Measurements from ENCODE around the gene NTSR1.

The NTSR1 gene

DNA sequence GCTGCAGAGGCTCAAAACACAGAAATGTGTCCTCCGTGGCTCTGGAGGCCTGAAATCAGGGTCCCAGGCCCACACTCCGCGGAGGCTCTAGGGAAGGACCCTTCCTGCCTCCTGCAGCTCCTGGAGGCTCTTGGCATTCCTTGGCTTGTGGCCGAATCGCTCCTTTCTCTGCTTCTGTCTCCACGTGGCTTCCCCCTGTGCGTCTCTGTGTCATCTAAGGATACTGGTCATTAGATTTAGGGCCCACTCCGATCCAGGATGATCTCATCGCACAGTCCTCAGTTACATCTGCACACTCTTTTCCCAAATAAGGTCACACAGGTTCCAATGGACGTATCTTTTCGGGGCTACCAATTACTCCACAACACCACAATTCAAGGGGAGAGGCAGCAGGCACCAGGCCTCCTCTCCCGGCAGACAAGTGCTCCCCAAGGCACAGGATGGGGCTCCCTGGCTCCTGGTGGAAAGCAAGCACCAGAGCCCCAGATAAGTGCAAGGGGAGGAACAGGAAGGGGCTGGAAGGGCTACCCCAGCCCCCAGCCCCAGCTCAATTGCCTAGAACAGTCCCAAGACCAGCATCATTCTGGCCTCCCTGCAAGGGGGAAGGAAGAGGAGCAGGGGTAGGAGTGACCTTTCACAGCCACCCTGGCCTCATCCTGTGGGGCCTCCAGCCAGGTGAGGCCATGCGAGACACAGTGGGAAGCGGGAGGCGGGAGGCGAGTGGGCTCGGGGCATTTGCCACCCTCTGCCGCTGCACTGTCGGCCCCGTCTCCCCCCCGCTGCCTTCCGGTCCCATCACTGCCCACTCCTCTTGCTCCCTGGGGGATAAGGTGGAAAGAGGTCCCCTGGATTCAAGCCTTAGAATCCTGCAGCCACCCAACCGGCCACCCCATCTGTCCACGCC is 16.3 kb downstream of the NTSR1 start:
- Histone ChIP-seq H4K5ac (ENCODE audit: low read length) (no peak overlapping the region), H3K4me1 (ENCODE audit: control insufficient read depth, low read depth, low read length) (no peaks in the 10 kb centered on the region), H2AK5ac (ENCODE audit: low read length) (no peak overlapping the region), H2BK15ac (replicated peaks; ENCODE audit: low read depth) (no peak overlapping the region), H3K18ac (ENCODE audit: low read length) (no peak overlapping the region), H3K4ac (ENCODE audit: low read depth, low read length) (no peak overlapping the region), H3K27ac (ENCODE audit: low read depth, low read length) (no peak overlapping the region), H3K23ac (ENCODE audit: low read length) (no peak overlapping the region), H3K56ac (ENCODE audit: low read length) (no peak overlapping the region), H3K79me2 (ENCODE audit: control insufficient read depth, insufficient read depth, low read length) (no peaks in the 10 kb centered on the region), H4K8ac (ENCODE audit: low read depth, low read length) (no peak overlapping the region), H3K9ac (ENCODE audit: low read length) (no peak overlapping the region), H2BK120ac (ENCODE audit: low read depth, low read length) (no peak overlapping the region), H3K27me3 (ENCODE audit: insufficient read depth, low read length, poor library complexity) (no peaks in the 10 kb centered on the region), H3K36me3 (ENCODE audit: control insufficient read depth, insufficient read depth, low read length) (no peaks in the 10 kb centered on the region), H2BK5ac (ENCODE audit: low read length) (no peak overlapping the region), H3K4me2 (ENCODE audit: low read length) (no peak overlapping the region), H3K79me1 (ENCODE audit: low read length) (no peaks in the 10 kb centered on the region), H3K4me3 (ENCODE audit: low read length) (no peak overlapping the region)
- no CpG with 5 or more reads among the region's 24 CpGs for WGBS (ENCODE audit: extremely low coverage, insufficient coverage, low lambda C conversion rate)
- DNase-seq, result no peak

DNA sequence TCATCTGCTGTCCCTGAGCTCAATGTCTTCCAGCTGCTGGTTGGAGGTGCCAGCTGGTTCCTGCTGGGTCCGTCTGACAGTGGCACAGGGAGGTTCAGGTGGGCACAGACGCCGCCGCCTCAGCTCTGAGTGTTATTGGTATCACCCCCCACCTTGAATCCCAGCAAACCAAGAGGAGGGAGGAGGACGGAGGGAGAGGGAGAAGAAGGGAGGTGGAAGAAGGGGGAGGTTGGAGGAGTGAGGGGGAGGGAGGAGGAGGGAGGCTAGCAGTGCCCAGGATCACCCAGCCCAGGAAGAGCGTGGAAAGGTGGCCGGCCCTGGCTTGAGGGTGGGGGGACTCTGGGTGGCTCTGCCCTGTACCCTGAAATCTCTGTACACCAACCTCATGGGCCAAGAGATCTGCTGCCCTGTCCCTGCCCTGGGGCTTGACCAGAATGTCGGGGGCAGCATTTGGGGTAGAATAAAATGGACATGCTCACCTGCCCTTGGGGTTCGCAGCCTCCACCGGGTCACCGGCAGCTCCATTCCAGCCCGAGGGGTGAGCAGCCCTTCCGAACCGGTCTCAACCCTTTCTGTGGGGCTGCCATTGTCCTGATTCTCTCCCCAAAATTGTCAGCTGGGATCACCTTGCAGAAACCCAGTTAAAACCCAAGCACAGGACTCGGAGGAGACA is 17.1 kb downstream of the NTSR1 start:
- no peak overlapping the region for H2BK120ac ChIP-seq (ENCODE audit: low read depth, low read length)
- no peak overlapping the region for H3K23ac ChIP-seq (ENCODE audit: low read length)
- no peak overlapping the region for H2BK15ac ChIP-seq (replicated peaks; ENCODE audit: low read depth)
- no peaks in the 10 kb centered on the region for H3K79me2 ChIP-seq (ENCODE audit: control insufficient read depth, insufficient read depth, low read length)
- H3K18ac ChIP-seq (ENCODE audit: low read length), result no peak overlapping the region
- no peak overlapping the region for H3K4me3 ChIP-seq (ENCODE audit: low read length)
- H3K27me3 ChIP-seq (ENCODE audit: insufficient read depth, low read length, poor library complexity), result no peaks in the 10 kb centered on the region
- H3K4me2 ChIP-seq (ENCODE audit: low read length), result no peak overlapping the region
- WGBS (ENCODE audit: extremely low coverage, insufficient coverage, low lambda C conversion rate), result no CpG with 5 or more reads among the region's 15 CpGs
- H3K4ac ChIP-seq (ENCODE audit: low read depth, low read length), result no peak overlapping the region
- no peak for DNase-seq
- no peaks in the 10 kb centered on the region for H3K36me3 ChIP-seq (ENCODE audit: control insufficient read depth, insufficient read depth, low read length)
- no peak overlapping the region for H3K27ac ChIP-seq (ENCODE audit: low read depth, low read length)
- H3K56ac ChIP-seq (ENCODE audit: low read length), result no peak overlapping the region
- no peak overlapping the region for H3K9ac ChIP-seq (ENCODE audit: low read length)
- no peaks in the 10 kb centered on the region for H3K79me1 ChIP-seq (ENCODE audit: low read length)
- no peak overlapping the region for H4K5ac ChIP-seq (ENCODE audit: low read length)
- no peak overlapping the region for H2AK5ac ChIP-seq (ENCODE audit: low read length)
- H4K8ac ChIP-seq (ENCODE audit: low read depth, low read length), result no peak overlapping the region
- H2BK5ac ChIP-seq (ENCODE audit: low read length), result no peak overlapping the region
- H3K4me1 ChIP-seq (ENCODE audit: control insufficient read depth, low read depth, low read length), result no peaks in the 10 kb centered on the region

DNA sequence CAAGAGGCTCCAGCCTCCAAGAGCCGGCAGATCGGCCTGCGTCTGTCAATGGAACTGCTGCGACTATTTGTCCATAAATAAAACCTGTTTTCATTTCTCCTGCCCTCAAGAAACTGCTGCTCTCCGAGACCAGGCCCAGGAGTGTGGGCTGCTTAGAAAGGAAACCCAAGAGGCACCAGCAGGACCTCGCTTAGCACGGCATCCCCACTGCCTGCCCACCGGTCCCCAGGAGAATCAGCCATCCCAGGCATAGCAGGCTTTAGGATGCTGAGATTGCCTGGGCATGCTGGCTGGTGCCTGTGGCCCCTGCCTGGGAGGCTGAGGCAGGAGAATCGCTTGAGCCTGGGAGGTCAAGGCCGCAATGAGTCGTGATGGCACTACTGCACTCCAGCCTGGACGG is 17.6 kb downstream of the NTSR1 start:
- WGBS (ENCODE audit: extremely low coverage, insufficient coverage, low lambda C conversion rate), result no CpG with 5 or more reads among the region's 12 CpGs
- H3K4me1 ChIP-seq (ENCODE audit: control insufficient read depth, low read depth, low read length), result no peaks in the 10 kb centered on the region
- H2BK120ac ChIP-seq (ENCODE audit: low read depth, low read length), result no peak overlapping the region
- DNase-seq, result no peak
- no peak overlapping the region for H3K4me2 ChIP-seq (ENCODE audit: low read length)
- no peak overlapping the region for H3K27ac ChIP-seq (ENCODE audit: low read depth, low read length)
- H3K56ac ChIP-seq (ENCODE audit: low read length), result no peak overlapping the region
- no peak overlapping the region for H3K4me3 ChIP-seq (ENCODE audit: low read length)
- no peak overlapping the region for H3K4ac ChIP-seq (ENCODE audit: low read depth, low read length)
- H3K27me3 ChIP-seq (ENCODE audit: insufficient read depth, low read length, poor library complexity), result no peaks in the 10 kb centered on the region
- H3K79me2 ChIP-seq (ENCODE audit: control insufficient read depth, insufficient read depth, low read length), result no peaks in the 10 kb centered on the region
- no peak overlapping the region for H2AK5ac ChIP-seq (ENCODE audit: low read length)
- H2BK5ac ChIP-seq (ENCODE audit: low read length), result no peak overlapping the region
- H4K5ac ChIP-seq (ENCODE audit: low read length), result no peak overlapping the region
- no peak overlapping the region for H3K18ac ChIP-seq (ENCODE audit: low read length)
- no peak overlapping the region for H2BK15ac ChIP-seq (replicated peaks; ENCODE audit: low read depth)
- H3K9ac ChIP-seq (ENCODE audit: low read length), result no peak overlapping the region
- no peak overlapping the region for H4K8ac ChIP-seq (ENCODE audit: low read depth, low read length)
- H3K79me1 ChIP-seq (ENCODE audit: low read length), result no peaks in the 10 kb centered on the region
- no peaks in the 10 kb centered on the region for H3K36me3 ChIP-seq (ENCODE audit: control insufficient read depth, insufficient read depth, low read length)
- no peak overlapping the region for H3K23ac ChIP-seq (ENCODE audit: low read length)

DNA sequence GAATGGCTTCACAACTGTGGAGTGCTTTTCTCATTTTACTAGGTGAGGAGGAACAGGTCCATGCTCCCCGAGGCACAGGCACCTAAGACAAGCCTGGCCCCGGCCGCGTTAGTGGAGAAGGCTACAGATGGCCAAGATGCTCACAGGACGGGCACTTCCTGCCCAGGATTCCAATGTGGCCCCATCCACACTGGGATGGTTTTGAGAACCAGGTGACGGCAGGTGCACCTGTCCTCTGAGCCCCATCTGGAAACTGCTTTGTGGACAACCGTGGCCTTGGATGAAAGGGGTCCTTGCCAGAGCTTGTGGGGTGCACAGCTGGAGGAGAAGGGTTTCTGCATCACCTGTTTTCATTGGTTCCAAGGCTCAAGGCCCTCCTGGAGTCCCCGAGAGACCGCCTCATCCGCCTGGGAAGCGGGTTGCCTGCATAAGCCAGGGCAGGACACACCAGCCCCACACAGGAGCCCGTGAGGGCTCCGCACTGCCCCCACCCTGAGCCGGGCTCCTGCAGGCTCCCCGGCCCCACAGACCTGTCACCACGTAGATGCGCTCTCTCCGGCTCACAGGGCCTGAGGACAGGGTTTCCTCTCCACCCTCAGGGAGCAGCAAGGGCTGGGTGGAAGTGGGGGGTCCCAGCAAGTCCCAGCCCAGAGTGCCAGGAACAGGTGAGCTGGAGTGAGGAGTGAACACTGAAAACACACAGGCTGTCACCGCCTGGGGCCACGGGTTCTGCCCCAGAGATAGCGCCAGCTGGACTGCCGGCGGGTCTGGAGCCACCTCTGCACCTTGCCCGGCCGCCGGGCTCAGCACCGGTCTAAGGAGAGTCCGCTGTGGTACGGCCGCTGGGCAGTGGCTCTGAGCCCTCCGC is 18.3 kb downstream of the NTSR1 start:
- Histone ChIP-seq H3K79me2 (ENCODE audit: control insufficient read depth, insufficient read depth, low read length) (no peaks in the 10 kb centered on the region), H4K8ac (ENCODE audit: low read depth, low read length) (no peak overlapping the region), H2AK5ac (ENCODE audit: low read length) (no peak overlapping the region), H3K27me3 (ENCODE audit: insufficient read depth, low read length, poor library complexity) (no peaks in the 10 kb centered on the region), H3K27ac (ENCODE audit: low read depth, low read length) (no peak overlapping the region), H3K79me1 (ENCODE audit: low read length) (no peaks in the 10 kb centered on the region), H3K56ac (ENCODE audit: low read length) (no peak overlapping the region), H3K36me3 (ENCODE audit: control insufficient read depth, insufficient read depth, low read length) (no peaks in the 10 kb centered on the region), H3K18ac (ENCODE audit: low read length) (no peak overlapping the region), H3K4ac (ENCODE audit: low read depth, low read length) (no peak overlapping the region), H3K4me3 (ENCODE audit: low read length) (no peak overlapping the region), H3K4me1 (ENCODE audit: control insufficient read depth, low read depth, low read length) (no peaks in the 10 kb centered on the region), H3K9ac (ENCODE audit: low read length) (no peak overlapping the region), H3K4me2 (ENCODE audit: low read length) (no peak overlapping the region), H2BK120ac (ENCODE audit: low read depth, low read length) (no peak overlapping the region), H2BK15ac (replicated peaks; ENCODE audit: low read depth) (no peak overlapping the region), H4K5ac (ENCODE audit: low read length) (no peak overlapping the region), H2BK5ac (ENCODE audit: low read length) (no peak overlapping the region), H3K23ac (ENCODE audit: low read length) (no peak overlapping the region)
- no peak for DNase-seq
- no CpG with 5 or more reads among the region's 31 CpGs for WGBS (ENCODE audit: extremely low coverage, insufficient coverage, low lambda C conversion rate)

DNA sequence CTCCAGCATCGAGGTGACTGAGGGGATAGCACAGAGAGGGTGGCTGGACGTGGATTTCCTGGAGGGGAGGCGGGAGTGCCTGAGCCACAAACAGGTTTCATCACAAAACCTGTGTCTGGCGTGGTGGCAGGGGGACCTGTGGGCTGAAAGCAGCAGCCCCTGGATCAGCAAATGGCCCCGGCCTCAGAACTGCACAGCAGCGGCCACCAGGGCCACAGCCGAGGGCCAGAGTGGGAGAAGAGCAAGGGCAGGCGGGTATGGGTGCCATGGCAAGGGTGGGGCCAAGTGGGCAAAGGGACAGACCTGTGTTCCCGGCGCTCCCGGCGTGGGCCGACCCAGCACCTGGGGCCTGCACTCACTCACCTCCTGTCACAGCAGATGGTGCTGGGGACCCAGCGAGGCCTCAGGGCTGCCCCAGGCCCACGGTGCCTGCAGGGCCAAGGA is 19.0 kb downstream of the NTSR1 start:
- WGBS (ENCODE audit: extremely low coverage, insufficient coverage, low lambda C conversion rate), result no CpG with 5 or more reads among the region's 15 CpGs
- Histone ChIP-seq H3K4me1 (ENCODE audit: control insufficient read depth, low read depth, low read length) (no peaks in the 10 kb centered on the region), H3K79me2 (ENCODE audit: control insufficient read depth, insufficient read depth, low read length) (no peaks in the 10 kb centered on the region), H3K4ac (ENCODE audit: low read depth, low read length) (no peak overlapping the region), H3K4me2 (ENCODE audit: low read length) (no peak overlapping the region), H3K4me3 (ENCODE audit: low read length) (no peak overlapping the region), H2BK120ac (ENCODE audit: low read depth, low read length) (no peak overlapping the region), H3K36me3 (ENCODE audit: control insufficient read depth, insufficient read depth, low read length) (no peaks in the 10 kb centered on the region), H3K79me1 (ENCODE audit: low read length) (no peaks in the 10 kb centered on the region), H2AK5ac (ENCODE audit: low read length) (no peak overlapping the region), H3K23ac (ENCODE audit: low read length) (no peak overlapping the region), H3K56ac (ENCODE audit: low read length) (no peak overlapping the region), H3K27ac (ENCODE audit: low read depth, low read length) (no peak overlapping the region), H2BK5ac (ENCODE audit: low read length) (no peak overlapping the region), H2BK15ac (replicated peaks; ENCODE audit: low read depth) (no peak overlapping the region), H3K9ac (ENCODE audit: low read length) (no peak overlapping the region), H4K5ac (ENCODE audit: low read length) (no peak overlapping the region), H4K8ac (ENCODE audit: low read depth, low read length) (no peak overlapping the region), H3K18ac (ENCODE audit: low read length) (no peak overlapping the region), H3K27me3 (ENCODE audit: insufficient read depth, low read length, poor library complexity) (no peaks in the 10 kb centered on the region)
- DNase-seq, result no peak
